SH-SY5Y (cell line): ENCODE data around the gene SEC61B.

ENCODE experiments used
- GATA2 ChIP-seq: IDR thresholded peaks from 2 replicates; pipeline ENCODE4 v1.6.1; 2011; ENCODE audit warnings: mild to moderate bottlenecking, low read depth, low read length
- GATA3 ChIP-seq: IDR thresholded peaks from 2 replicates; pipeline ENCODE4 v1.6.1; 2011; ENCODE audit warnings: low read depth, mild to moderate bottlenecking, low read length, moderate library complexity

GRCh38 chr9:99177576-99178366, 44.3 kb upstream of the SEC61B start:
- TF ChIP-seq GATA3 (no peak), GATA2 (no peak)
